LNCaP clone FGC (cell line): ENCODE results near the gene KCNG4.

Source experiments
- DNase-seq: peaks from one replicate; pipeline ENCODE4 v3.0.0-alpha.2; 2011; ENCODE audit warnings: low read depth
- H3K4me3 ChIP-seq: 2 replicates; pipeline ENCODE4 v1.5.1; 2011; ENCODE audit warnings: mild to moderate bottlenecking, low read depth, low read length, control low read depth
- CTCF ChIP-seq: IDR thresholded peaks from 2 replicates; pipeline ENCODE4 v1.5.1; 2012; ENCODE audit warnings: mild to moderate bottlenecking; ENCODE audit not compliant: control insufficient read depth, insufficient read depth; ENCODE audit errors: extremely low read depth

The KCNG4 gene

GRCh38 chr16:84186685-84187437 lies 53.0 kb downstream of the KCNG4 start, which contains the start of gene TAF1C:
Gene TAF1C, minus strand, starts transcription at chr16:84187057. Its CDS starts 2,069 bp downstream, at chr16:84184988.
- peak; percentile 93 for TF ChIP-seq CTCF
- peak; percentile 75 for DNase-seq
- peak within 1 kb of the TSS; percentile 100 for H3K4me3 ChIP-seq

GRCh38 chr16:84184775-84185174 lies 55.0 kb downstream of the KCNG4 start:
- H3K4me3 ChIP-seq = no peak overlapping the region
- no peak for DNase-seq
- TF ChIP-seq CTCF = no peak

GRCh38 chr16:84183911-84184591 lies 55.8 kb downstream of the KCNG4 start:
- TF ChIP-seq CTCF = peak; percentile 65
- no peak overlapping the region for H3K4me3 ChIP-seq
- DNase-seq = no peak

GRCh38 chr16:84183572-84183875 lies 56.3 kb downstream of the KCNG4 start:
- H3K4me3 ChIP-seq = no peak overlapping the region
- DNase-seq = no peak
- no peak for TF ChIP-seq CTCF

GRCh38 chr16:84182680-84183571 lies 56.9 kb downstream of the KCNG4 start:
- no peak overlapping the region for H3K4me3 ChIP-seq
- no peak for DNase-seq
- TF ChIP-seq CTCF = no peak

GRCh38 chr16:84182104-84182503 lies 57.7 kb downstream of the KCNG4 start:
- no peak overlapping the region for H3K4me3 ChIP-seq
- TF ChIP-seq CTCF = no peak
- no peak for DNase-seq
